HepG2 (cell line): ENCODE data around the gene RDH16. TPM values are rescaled to one million over a fixed set of nuclear protein-coding genes. Genes with fewer than 3 reads are reported as not detected.

Experiments used
- ARID2 ChIP-seq: sonication (generic); formaldehyde crosslinking; IDR thresholded peaks from 2 replicates; pipeline ENCODE4 v1.8.1; 2022; ENCODE audit warnings: mild to moderate bottlenecking, missing genetic modification reagents, borderline replicate concordance
- HMGA1 ChIP-seq: sonication (generic); formaldehyde crosslinking; conservative IDR thresholded peaks from 2 replicates; pipeline ENCODE4 v1.4.0; 2020; ENCODE audit warnings: missing genetic modification reagents
- HNRNPUL1 ChIP-seq: fragments of 200-400 bp; formaldehyde crosslinking; IDR thresholded peaks from 2 replicates; pipeline ENCODE4 v1.6.1; 2017; ENCODE audit warnings: low read depth, mild to moderate bottlenecking, low read length, moderate library complexity
- SAFB2 ChIP-seq: sonication (generic); formaldehyde crosslinking; IDR thresholded peaks from 2 replicates; pipeline ENCODE4 v1.5.1; 2020; ENCODE audit warnings: missing genetic modification reagents, low read depth, mild to moderate bottlenecking, borderline replicate concordance
- SRF ChIP-seq: IDR thresholded peaks from 2 replicates; pipeline ENCODE4 v1.6.1; 2011; ENCODE audit warnings: mild to moderate bottlenecking, low read depth, low read length, moderate library complexity
- TOE1 ChIP-seq: sonication (generic); formaldehyde crosslinking; IDR thresholded peaks from 2 replicates; pipeline ENCODE4 v1.4.0; 2020; ENCODE audit warnings: mild to moderate bottlenecking, missing genetic modification reagents
- U2AF1 ChIP-seq: fragments of 200-400 bp; formaldehyde crosslinking; optimal IDR thresholded peaks from 2 replicates; pipeline ENCODE3; 2017; ENCODE audit warnings: mild to moderate bottlenecking, low read depth, low read length
- ZFP37 ChIP-seq: sonication (generic); formaldehyde crosslinking; IDR thresholded peaks from 2 replicates; pipeline ENCODE4 v1.4.0; 2020; ENCODE audit warnings: missing genetic modification reagents, borderline replicate concordance
- ZHX2 ChIP-seq, 2 experiments: sonication (generic) in 1 of 2; formaldehyde crosslinking in 1 of 2; IDR thresholded peaks; 2 replicates each; pipeline versions ENCODE4 v1.6.1 to v1.9.0; 2014 to 2022; ENCODE audit warnings: antibody characterized with exemption in 1 of 2, borderline replicate concordance in 1 of 2, inconsistent platforms in 1 of 2, low read depth in 1 of 2, missing genetic modification reagents in 1 of 2
- ZNF224 ChIP-seq: sonication (generic); formaldehyde crosslinking; IDR thresholded peaks from 2 replicates; pipeline ENCODE4 v1.5.0; 2020; ENCODE audit warnings: mild to moderate bottlenecking, missing genetic modification reagents
- ZNF546 ChIP-seq: sonication (generic); formaldehyde crosslinking; conservative IDR thresholded peaks from 2 replicates; pipeline ENCODE4 v1.8.1; 2023; ENCODE audit warnings: mild to moderate bottlenecking, missing genetic modification reagents
- ZNF775 ChIP-seq: sonication (generic); formaldehyde crosslinking; IDR thresholded peaks from 2 replicates; pipeline ENCODE4 v1.4.0; 2020; ENCODE audit warnings: missing genetic modification reagents, mild to moderate bottlenecking, moderate library complexity, borderline replicate concordance
- polyA plus RNA-seq, 8 experiments: library from polyadenylated mRNA; depleted of rRNA in 3 of 8; stranded (reverse) in 7 of 8; unstranded in 1 of 8; fragments of >200 nt; fragmentation: Illumina TruSeq in 4 of 8; extraction: Trizol in 4 of 8; gene quantifications; 2 replicates each; pipeline versions ENCODE4 v1.2.1 to v1.2.3, GENCODE V29; 2011 to 2016; ENCODE audit warnings: low read depth in 4 of 8, missing spikeins in 1 of 8, mixed read lengths in 1 of 8; ENCODE audit not compliant: insufficient read depth in 1 of 8
- total RNA-seq, 5 experiments: library from RNA; depleted of rRNA; stranded (reverse); fragments of >200 nt; fragmentation: Illumina TruSeq; extraction: Trizol; gene quantifications; 2 replicates each; pipeline ENCODE4 v1.2.3, GENCODE V29; 2016; ENCODE audit warnings: low read depth in 1 of 5
- TF ChIP-seq, protein P1 (sequence below): IDR thresholded peaks from 2 replicates; pipeline ENCODE4 v1.6.1; 2016; ENCODE audit warnings: low read depth, missing genetic modification reagents, missing compliant biosample characterization
- TF ChIP-seq, protein P2 (sequence below): sonication (generic); formaldehyde crosslinking; IDR thresholded peaks from 2 replicates; pipeline ENCODE4 v1.5.1; 2020; ENCODE audit warnings: missing genetic modification reagents, mild to moderate bottlenecking, borderline replicate concordance

Gene RDH16
- total and polyA plus RNA-seq, 2 of the 13 experiments (the other 11 are each of a cell fraction or from before 2014, with no cell fraction given), result 0.05 to 0.13 TPM

DNA sequence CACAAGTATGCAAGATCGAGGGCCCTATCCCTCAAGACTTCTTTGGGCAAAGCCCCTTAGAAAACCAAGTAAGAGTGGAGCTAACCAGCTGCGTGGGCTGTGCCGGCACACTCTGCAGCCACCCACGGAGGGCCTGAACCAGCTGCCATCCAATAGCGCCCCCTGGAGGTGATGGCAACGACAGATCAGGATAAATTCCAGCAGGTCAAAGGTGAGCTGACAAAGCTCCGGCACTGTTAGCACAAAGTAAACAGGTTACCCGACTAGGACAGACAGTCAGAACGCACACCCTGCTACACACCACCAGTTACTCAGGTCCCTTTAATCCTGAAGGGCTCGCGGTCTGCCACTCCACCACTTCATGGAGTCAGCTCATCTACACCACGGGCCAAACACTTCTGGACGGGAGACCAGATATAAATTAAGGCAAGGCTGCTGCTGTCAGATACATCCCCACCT lies 44.1 kb upstream of the RDH16 start (continued):
- TF ChIP-seq, protein P1, sequence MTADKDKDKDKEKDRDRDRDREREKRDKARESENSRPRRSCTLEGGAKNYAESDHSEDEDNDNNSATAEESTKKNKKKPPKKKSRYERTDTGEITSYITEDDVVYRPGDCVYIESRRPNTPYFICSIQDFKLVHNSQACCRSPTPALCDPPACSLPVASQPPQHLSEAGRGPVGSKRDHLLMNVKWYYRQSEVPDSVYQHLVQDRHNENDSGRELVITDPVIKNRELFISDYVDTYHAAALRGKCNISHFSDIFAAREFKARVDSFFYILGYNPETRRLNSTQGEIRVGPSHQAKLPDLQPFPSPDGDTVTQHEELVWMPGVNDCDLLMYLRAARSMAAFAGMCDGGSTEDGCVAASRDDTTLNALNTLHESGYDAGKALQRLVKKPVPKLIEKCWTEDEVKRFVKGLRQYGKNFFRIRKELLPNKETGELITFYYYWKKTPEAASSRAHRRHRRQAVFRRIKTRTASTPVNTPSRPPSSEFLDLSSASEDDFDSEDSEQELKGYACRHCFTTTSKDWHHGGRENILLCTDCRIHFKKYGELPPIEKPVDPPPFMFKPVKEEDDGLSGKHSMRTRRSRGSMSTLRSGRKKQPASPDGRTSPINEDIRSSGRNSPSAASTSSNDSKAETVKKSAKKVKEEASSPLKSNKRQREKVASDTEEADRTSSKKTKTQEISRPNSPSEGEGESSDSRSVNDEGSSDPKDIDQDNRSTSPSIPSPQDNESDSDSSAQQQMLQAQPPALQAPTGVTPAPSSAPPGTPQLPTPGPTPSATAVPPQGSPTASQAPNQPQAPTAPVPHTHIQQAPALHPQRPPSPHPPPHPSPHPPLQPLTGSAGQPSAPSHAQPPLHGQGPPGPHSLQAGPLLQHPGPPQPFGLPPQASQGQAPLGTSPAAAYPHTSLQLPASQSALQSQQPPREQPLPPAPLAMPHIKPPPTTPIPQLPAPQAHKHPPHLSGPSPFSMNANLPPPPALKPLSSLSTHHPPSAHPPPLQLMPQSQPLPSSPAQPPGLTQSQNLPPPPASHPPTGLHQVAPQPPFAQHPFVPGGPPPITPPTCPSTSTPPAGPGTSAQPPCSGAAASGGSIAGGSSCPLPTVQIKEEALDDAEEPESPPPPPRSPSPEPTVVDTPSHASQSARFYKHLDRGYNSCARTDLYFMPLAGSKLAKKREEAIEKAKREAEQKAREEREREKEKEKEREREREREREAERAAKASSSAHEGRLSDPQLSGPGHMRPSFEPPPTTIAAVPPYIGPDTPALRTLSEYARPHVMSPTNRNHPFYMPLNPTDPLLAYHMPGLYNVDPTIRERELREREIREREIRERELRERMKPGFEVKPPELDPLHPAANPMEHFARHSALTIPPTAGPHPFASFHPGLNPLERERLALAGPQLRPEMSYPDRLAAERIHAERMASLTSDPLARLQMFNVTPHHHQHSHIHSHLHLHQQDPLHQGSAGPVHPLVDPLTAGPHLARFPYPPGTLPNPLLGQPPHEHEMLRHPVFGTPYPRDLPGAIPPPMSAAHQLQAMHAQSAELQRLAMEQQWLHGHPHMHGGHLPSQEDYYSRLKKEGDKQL, result 0 out of 2 replicates have a peak, but pooled peaks have one; percentile 25
- TF ChIP-seq ARID2 (CRISPR knock-in tag) (no peak), ZNF546 (CRISPR knock-in tag) (no peak), TOE1 (0 out of 2 replicates have a peak, but pooled peaks have one; percentile 36), SRF (no peak), ZFP37 (CRISPR knock-in tag) (no peak), U2AF1 (no peak), HMGA1 (CRISPR knock-in tag) (no peak), SAFB2 (no peak), ZNF224 (no peak), HNRNPUL1 (no peak), ZHX2 (IDR thresholded peaks at IDR 0.05; ENCODE audit: low read depth) (no peak), ZHX2 (CRISPR knock-in tag; IDR thresholded peaks at IDR 0.05; ENCODE audit: borderline replicate concordance) (no peak), ZNF775 (CRISPR knock-in tag) (no peak)
- TF ChIP-seq, protein P2, sequence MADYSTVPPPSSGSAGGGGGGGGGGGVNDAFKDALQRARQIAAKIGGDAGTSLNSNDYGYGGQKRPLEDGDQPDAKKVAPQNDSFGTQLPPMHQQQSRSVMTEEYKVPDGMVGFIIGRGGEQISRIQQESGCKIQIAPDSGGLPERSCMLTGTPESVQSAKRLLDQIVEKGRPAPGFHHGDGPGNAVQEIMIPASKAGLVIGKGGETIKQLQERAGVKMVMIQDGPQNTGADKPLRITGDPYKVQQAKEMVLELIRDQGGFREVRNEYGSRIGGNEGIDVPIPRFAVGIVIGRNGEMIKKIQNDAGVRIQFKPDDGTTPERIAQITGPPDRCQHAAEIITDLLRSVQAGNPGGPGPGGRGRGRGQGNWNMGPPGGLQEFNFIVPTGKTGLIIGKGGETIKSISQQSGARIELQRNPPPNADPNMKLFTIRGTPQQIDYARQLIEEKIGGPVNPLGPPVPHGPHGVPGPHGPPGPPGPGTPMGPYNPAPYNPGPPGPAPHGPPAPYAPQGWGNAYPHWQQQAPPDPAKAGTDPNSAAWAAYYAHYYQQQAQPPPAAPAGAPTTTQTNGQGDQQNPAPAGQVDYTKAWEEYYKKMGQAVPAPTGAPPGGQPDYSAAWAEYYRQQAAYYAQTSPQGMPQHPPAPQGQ (CRISPR knock-in tag), result peak; percentile 89; the same call in 1 of the 2 replicates
